ENCODE results near the gene CDC42EP3.

Gene CDC42EP3

GRCh38 chr2:37593024-37593423 lies 78.4 kb downstream of the CDC42EP3 start:
- no peak for TF ChIP-seq CTCF (conservative IDR thresholded peaks at IDR 0.05; ENCODE audit: low read depth, low read length)
- Histone ChIP-seq H3K4me2 (no peak overlapping the region), H3K9ac (no peak overlapping the region), H3K4me1 (ENCODE audit: low read depth, poor library complexity, severe bottlenecking) (no peaks in the 10 kb centered on the region), H3K4me3 (IDR thresholded peaks at IDR 0.05; ENCODE audit: insufficient read depth, low read depth, low read length) (no peak overlapping the region), H3K27me3 (ENCODE audit: insufficient read depth, low read depth) (no peaks in the 10 kb centered on the region), H3K79me2 (ENCODE audit: insufficient read depth, low read depth) (no peaks in the 10 kb centered on the region), H3K27ac (no peak overlapping the region), H2AFZ (ENCODE audit: low read depth) (no peak overlapping the region), H3K36me3 (ENCODE audit: insufficient read depth) (no peaks in the 10 kb centered on the region), H4K20me1 (ENCODE audit: insufficient read depth) (no peaks in the 10 kb centered on the region)

Measured in KMS-11 (cell line).